GM21423 (cell line): ENCODE data around the gene SETD1A.
"Not testable (repeated sequence)": the region's sequence is repeated elsewhere in the genome, so short reads cannot be mapped to it uniquely, and the experiment has no call there.

Experiments
- ATAC-seq: cut with Tn5 transposase; IDR thresholded peaks from one replicate; pipeline ENCODE4 v1.9.1; 2021; ENCODE audit warnings: mild to moderate bottlenecking, moderate library complexity; ENCODE audit not compliant: unreplicated experiment

Gene SETD1A

GRCh38 chr16:30997725-30998711 lies 40.5 kb downstream of the SETD1A start:
- no peak for ATAC-seq

GRCh38 chr16:30998852-30999761 lies 41.6 kb downstream of the SETD1A start:
- ATAC-seq: no peak

GRCh38 chr16:31000671-31001382 lies 43.3 kb downstream of the SETD1A start:
- no peak for ATAC-seq

GRCh38 chr16:31001507-31002249 lies 44.1 kb downstream of the SETD1A start:
- ATAC-seq: no peak

GRCh38 chr16:31002250-31002700 lies 44.7 kb downstream of the SETD1A start:
- ATAC-seq: no peak

- ATAC-seq: no peak
These were observed 45.3 kb downstream of the SETD1A start for GRCh38 chr16:31002862-31003341.

- ATAC-seq: no peak
These were observed 46.2 kb downstream of the SETD1A start for GRCh38 chr16:31003744-31004143.

GRCh38 chr16:31004658-31005057 lies 47.1 kb downstream of the SETD1A start:
- ATAC-seq: no peak

GRCh38 chr16:31005350-31006085 lies 48.0 kb downstream of the SETD1A start:
- no peak for ATAC-seq

- ATAC-seq: no peak
These were observed 48.5 kb downstream of the SETD1A start for GRCh38 chr16:31006086-31006385.

- ATAC-seq: no peak
These were observed 49.0 kb downstream of the SETD1A start for GRCh38 chr16:31006589-31006988.

- ATAC-seq: no peak
These were observed 50.1 kb downstream of the SETD1A start for GRCh38 chr16:31007684-31008083.

- ATAC-seq: no peak
These were observed 50.6 kb downstream of the SETD1A start for GRCh38 chr16:31008149-31008548.

- ATAC-seq: no peak
These were observed 51.0 kb downstream of the SETD1A start for GRCh38 chr16:31008551-31008950.

- no peak for ATAC-seq
These were observed 51.6 kb downstream of the SETD1A start for GRCh38 chr16:31009120-31009519.

GRCh38 chr16:31009894-31010584 lies 52.5 kb downstream of the SETD1A start:
- ATAC-seq: no peak

GRCh38 chr16:31010585-31011325 lies 53.2 kb downstream of the SETD1A start, which contains the start of gene STX1B:
Gene STX1B, minus strand, starts transcription at chr16:31010638. Its CDS starts 242 bp downstream, at chr16:31010396.
- no peak for ATAC-seq

GRCh38 chr16:31011815-31012214 lies 54.3 kb downstream of the SETD1A start:
- ATAC-seq: not testable (repeated sequence)
